ENCODE measurements around the gene F8A1. TPM values are rescaled to one million over a fixed set of nuclear protein-coding genes. Genes with fewer than 3 reads are reported as not detected.

The F8A1 gene
- total RNA-seq, 1 experiment from 2014 or later = 28.8 TPM

- H4K20me1 ChIP-seq (ENCODE audit: insufficient read depth) = no peaks in the 10 kb centered on the region
- H3K4me3 ChIP-seq (replicated peaks in 1 of 2; ENCODE audit: low read depth in 1 of 2, low read length in 2 of 2) = no peak overlapping the region
- no peak overlapping the region for H3K27ac ChIP-seq (ENCODE audit: low read depth, low read length)
- no peaks in the 10 kb centered on the region for H3K27me3 ChIP-seq (ENCODE audit: insufficient read depth, low read length)
- TF ChIP-seq, protein P1, sequence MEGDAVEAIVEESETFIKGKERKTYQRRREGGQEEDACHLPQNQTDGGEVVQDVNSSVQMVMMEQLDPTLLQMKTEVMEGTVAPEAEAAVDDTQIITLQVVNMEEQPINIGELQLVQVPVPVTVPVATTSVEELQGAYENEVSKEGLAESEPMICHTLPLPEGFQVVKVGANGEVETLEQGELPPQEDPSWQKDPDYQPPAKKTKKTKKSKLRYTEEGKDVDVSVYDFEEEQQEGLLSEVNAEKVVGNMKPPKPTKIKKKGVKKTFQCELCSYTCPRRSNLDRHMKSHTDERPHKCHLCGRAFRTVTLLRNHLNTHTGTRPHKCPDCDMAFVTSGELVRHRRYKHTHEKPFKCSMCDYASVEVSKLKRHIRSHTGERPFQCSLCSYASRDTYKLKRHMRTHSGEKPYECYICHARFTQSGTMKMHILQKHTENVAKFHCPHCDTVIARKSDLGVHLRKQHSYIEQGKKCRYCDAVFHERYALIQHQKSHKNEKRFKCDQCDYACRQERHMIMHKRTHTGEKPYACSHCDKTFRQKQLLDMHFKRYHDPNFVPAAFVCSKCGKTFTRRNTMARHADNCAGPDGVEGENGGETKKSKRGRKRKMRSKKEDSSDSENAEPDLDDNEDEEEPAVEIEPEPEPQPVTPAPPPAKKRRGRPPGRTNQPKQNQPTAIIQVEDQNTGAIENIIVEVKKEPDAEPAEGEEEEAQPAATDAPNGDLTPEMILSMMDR (IDR thresholded peaks at IDR 0.05 in 2 of 3, conservative IDR thresholded peaks at IDR 0.05 in 1 of 3; ENCODE audit: borderline replicate concordance in 1 of 3, insufficient read depth in 1 of 3, low read depth in 2 of 3, low read length in 2 of 3) = no peak
- no peak for TF ChIP-seq SP1 (IDR thresholded peaks at IDR 0.05; ENCODE audit: low read depth)
- no peak for TF ChIP-seq RAD21 (IDR thresholded peaks at IDR 0.05; ENCODE audit: low read depth)
- TF ChIP-seq ZNF274 (IDR thresholded peaks at IDR 0.05; ENCODE audit: low read depth, low read length) = no peak
- no peak for TF ChIP-seq SIN3A (IDR thresholded peaks at IDR 0.05; ENCODE audit: low read depth)
- no peak for TF ChIP-seq FOSL1 (IDR thresholded peaks at IDR 0.05; ENCODE audit: low read depth)
- no peak for TF ChIP-seq ATF3 (IDR thresholded peaks at IDR 0.05)
- no peak for TF ChIP-seq YY1 (IDR thresholded peaks at IDR 0.05; ENCODE audit: extremely low read depth, insufficient replicate concordance, low read depth, low read length)
- TF ChIP-seq SRF (IDR thresholded peaks at IDR 0.05; ENCODE audit: low read depth) = no peak
- TF ChIP-seq, protein P2, sequence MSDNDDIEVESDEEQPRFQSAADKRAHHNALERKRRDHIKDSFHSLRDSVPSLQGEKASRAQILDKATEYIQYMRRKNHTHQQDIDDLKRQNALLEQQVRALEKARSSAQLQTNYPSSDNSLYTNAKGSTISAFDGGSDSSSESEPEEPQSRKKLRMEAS (IDR thresholded peaks at IDR 0.05) = no peak
- TF ChIP-seq TCF7L2 (IDR thresholded peaks at IDR 0.05; ENCODE audit: borderline replicate concordance, extremely low read depth, insufficient read depth, insufficient read length) = no peak
- no peak for TF ChIP-seq ELF1 (IDR thresholded peaks at IDR 0.05; ENCODE audit: borderline replicate concordance, low read depth)
- TF ChIP-seq EGR1 (IDR thresholded peaks at IDR 0.05; ENCODE audit: low read depth) = no peak
- TF ChIP-seq EZH2phosphoT487 (IDR thresholded peaks at IDR 0.05; ENCODE audit: borderline replicate concordance) = no peak
- TF ChIP-seq EZH2 (IDR thresholded peaks at IDR 0.05) = no peak
- no peaks in the 10 kb centered on the region for H3K79me2 ChIP-seq (ENCODE audit: insufficient read depth, low read length)
- H3K4me1 ChIP-seq (ENCODE audit: control insufficient read depth in 1 of 2, insufficient read depth in 2 of 2, low read length in 2 of 2) = no peaks in the 10 kb centered on the region; a peak in 1 of 4 replicates
- DNase-seq (ENCODE audit: low read depth, low spot score) = no peak
- H3K9ac ChIP-seq (ENCODE audit: low read length) = no peak overlapping the region
- BruUV-seq (replicated peaks) = no TSS peak
- no peaks in the 10 kb centered on the region for H3K36me3 ChIP-seq (ENCODE audit: control insufficient read depth in 1 of 2, insufficient read depth in 2 of 2, low read length in 2 of 2)
- CTCF ChIA-PET = no interaction called here
- POLR2A ChIA-PET = no interaction called here
- no peak overlapping the region for H3K4me2 ChIP-seq (ENCODE audit: low read length)
- H3K9me2 ChIP-seq (ENCODE audit: insufficient read depth) = no peaks in the 10 kb centered on the region
- intact Hi-C loops (cut with micrococcal nuclease) = loop anchor here (10.0 kb wide), 1 partner anchor 171 kb away; no protein-coding TSS in a partner anchor
- no peak for ATAC-seq
- no peaks in the 10 kb centered on the region for H3K9me3 ChIP-seq (ENCODE audit: control insufficient read depth in 1 of 2, insufficient read depth in 1 of 2, low read depth in 1 of 2, low read length in 2 of 2)
- RAD21 ChIA-PET (ENCODE audit: low non-redundant PET in 1 of 2, low total read pairs in 2 of 2, uncharacterized antibody in 2 of 2, unreplicated experiment in 2 of 2) = no interaction called here
- no peak overlapping the region for H2AFZ ChIP-seq (ENCODE audit: low read depth, low read length, poor library complexity, severe bottlenecking)
Measured at GRCh38 chrX:154914052-154914451, 27.9 kb downstream of the F8A1 start.
